ENCODE data around the gene SH3BGRL2.

SH3BGRL2 gene

GRCh38 chr6:79704200-79704599 is 73.1 kb downstream of the SH3BGRL2 start:
- Histone ChIP-seq H3K27ac (replicated peaks) (no peak overlapping the region), H3K27me3 (ENCODE audit: insufficient read depth, poor library complexity, severe bottlenecking) (no peaks in the 10 kb centered on the region), H3K4me3 (replicated peaks; ENCODE audit: insufficient read depth, low read length) (no peak overlapping the region)
- no peak for DNase-seq (ENCODE audit: low read depth in 1 of 2, low spot score in 1 of 2)
- no peak for TF ChIP-seq GABPA (IDR thresholded peaks at IDR 0.05; ENCODE audit: low read depth)
- TF ChIP-seq CTCF (IDR thresholded peaks at IDR 0.05; ENCODE audit: insufficient read depth, low read length) = no peak
- no peak for TF ChIP-seq POLR2AphosphoS5 (IDR thresholded peaks at IDR 0.05; ENCODE audit: low read depth)
- TF ChIP-seq SPI1 (IDR thresholded peaks at IDR 0.05; ENCODE audit: borderline replicate concordance, low read depth) = no peak
- no peak for TF ChIP-seq REST (IDR thresholded peaks at IDR 0.05; ENCODE audit: insufficient replicate concordance, low read depth)

- no peak overlapping the region for H3K4me3 ChIP-seq (replicated peaks; ENCODE audit: insufficient read depth, low read length)
- TF ChIP-seq POLR2AphosphoS5 (IDR thresholded peaks at IDR 0.05; ENCODE audit: low read depth) (no peak), REST (IDR thresholded peaks at IDR 0.05; ENCODE audit: insufficient replicate concordance, low read depth) (no peak), CTCF (IDR thresholded peaks at IDR 0.05; ENCODE audit: insufficient read depth, low read length) (no peak), SPI1 (IDR thresholded peaks at IDR 0.05; ENCODE audit: borderline replicate concordance, low read depth) (no peak), GABPA (IDR thresholded peaks at IDR 0.05; ENCODE audit: low read depth) (no peak)
- no peak overlapping the region for H3K27ac ChIP-seq (replicated peaks)
- H3K27me3 ChIP-seq (ENCODE audit: insufficient read depth, poor library complexity, severe bottlenecking) = no peaks in the 10 kb centered on the region
- DNase-seq (ENCODE audit: low read depth in 1 of 2, low spot score in 1 of 2) = no peak
These were observed 74.4 kb downstream of the SH3BGRL2 start for GRCh38 chr6:79705456-79705995.

- no peak for DNase-seq (ENCODE audit: low read depth in 1 of 2, low spot score in 1 of 2)
- H3K27me3 ChIP-seq (ENCODE audit: insufficient read depth, poor library complexity, severe bottlenecking) = no peaks in the 10 kb centered on the region
- TF ChIP-seq REST (IDR thresholded peaks at IDR 0.05; ENCODE audit: insufficient replicate concordance, low read depth) = no peak
- no peak for TF ChIP-seq GABPA (IDR thresholded peaks at IDR 0.05; ENCODE audit: low read depth)
- TF ChIP-seq CTCF (IDR thresholded peaks at IDR 0.05; ENCODE audit: insufficient read depth, low read length) = no peak
- TF ChIP-seq POLR2AphosphoS5 (IDR thresholded peaks at IDR 0.05; ENCODE audit: low read depth) = no peak
- no peak for TF ChIP-seq SPI1 (IDR thresholded peaks at IDR 0.05; ENCODE audit: borderline replicate concordance, low read depth)
- H3K27ac ChIP-seq (replicated peaks) = no peak overlapping the region
- H3K4me3 ChIP-seq (replicated peaks; ENCODE audit: insufficient read depth, low read length) = no peak overlapping the region
These were observed 75.4 kb downstream of the SH3BGRL2 start for GRCh38 chr6:79706527-79706926.
